ENCODE results near the gene SNU13.
"Not testable (repeated sequence)": the region's sequence is repeated elsewhere in the genome, so short reads cannot be mapped to it uniquely, and the experiment has no call there.

SNU13 gene

DNA sequence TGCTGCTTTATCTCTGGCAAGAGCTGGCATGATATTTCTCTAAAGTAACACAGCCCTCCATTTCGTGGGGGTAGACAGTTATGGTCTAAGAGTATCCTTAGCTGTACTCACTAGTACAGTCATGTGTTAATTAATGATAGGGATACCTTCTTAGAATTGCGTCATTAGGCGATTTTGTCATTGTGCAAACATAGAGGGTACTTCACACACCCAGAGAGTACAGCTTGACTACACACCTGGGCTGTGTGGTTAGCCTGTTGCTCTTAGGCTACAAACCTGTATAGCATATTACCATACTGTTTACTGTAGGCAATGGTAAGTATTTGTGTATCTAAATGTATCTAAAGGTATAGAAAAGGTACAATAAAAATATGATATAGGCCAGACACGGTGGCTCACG, 50.5 kb downstream of the SNU13 start:
- no peak for DNase-seq

DNA sequence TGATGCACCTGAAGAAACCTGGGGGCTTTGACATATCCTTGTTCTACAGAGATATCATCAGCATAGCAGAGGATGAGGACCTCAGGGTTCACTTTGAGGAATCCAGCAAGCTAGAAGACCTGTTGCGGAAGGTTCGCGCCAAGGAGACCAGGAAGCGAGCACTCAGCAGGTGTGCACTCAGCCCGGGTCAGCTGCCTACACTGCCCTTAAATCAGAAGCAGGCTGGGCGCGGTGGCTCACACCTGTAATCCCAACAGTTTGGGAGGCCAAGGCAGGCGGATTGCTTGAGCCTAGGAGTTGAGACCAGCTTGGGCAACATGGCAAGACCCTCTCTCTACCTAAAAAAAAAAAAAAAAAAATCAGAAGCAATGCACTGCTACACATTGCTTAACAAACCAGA, 51.0 kb downstream of the SNU13 start:
- not testable (repeated sequence) for DNase-seq

DNA sequence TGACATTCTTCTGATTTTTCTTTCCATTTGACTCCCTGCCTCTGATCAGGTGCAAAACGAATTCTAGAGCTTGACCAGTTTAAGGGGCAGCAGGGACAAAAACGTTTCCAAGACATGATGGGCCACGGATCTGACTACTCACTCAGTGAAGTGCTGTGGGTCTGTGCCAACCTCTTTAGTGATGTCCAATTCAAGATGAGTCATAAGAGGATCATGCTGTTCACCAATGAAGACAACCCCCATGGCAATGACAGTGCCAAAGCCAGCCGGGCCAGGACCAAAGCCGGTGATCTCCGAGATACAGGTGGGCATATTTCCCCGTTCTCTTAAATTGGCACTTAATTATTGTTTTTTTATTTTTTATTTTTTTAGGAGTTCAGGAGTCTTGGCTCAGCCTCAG, 52.2 kb downstream of the SNU13 start:
- DNase-seq: no peak

DNA sequence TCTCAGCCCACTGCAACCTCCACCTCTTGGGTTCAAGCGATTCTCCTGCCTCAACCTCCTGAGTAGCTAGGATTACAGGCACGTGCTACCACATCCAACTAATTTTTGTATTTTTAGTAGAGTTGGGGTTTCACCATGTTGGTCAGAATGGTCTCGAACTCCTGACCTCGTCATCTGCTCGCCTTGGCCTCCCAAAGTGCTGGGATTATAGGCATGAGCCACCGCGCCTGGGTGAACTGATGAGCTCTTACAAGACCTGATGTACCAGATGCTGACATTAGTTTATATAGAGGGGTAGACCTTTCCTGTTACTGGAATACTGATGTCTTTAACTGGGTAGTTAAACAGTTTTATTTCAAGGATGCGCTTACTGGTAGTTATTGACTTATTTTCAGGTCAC, 54.1 kb downstream of the SNU13 start:
- DNase-seq: not testable (repeated sequence)

DNA sequence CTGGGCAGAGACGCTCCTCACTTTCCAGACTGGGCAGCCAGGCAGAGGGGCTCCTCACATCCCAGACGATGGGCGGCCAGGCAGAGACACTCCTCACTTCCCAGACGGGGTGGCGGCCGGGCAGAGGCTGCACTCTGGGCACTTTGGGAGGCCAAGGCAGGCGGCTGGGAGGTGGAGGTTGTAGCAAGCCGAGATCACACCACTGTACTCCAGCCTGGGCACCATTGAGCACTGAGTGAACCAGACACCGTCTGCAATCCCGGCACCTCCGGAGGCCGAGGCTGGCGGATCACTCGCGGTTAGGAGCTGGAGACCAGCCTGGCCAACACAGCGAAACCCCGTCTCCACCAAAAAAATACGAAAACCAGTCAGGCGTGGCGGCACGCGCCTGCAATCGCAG, 57.1 kb downstream of the SNU13 start:
- DNase-seq: not testable (repeated sequence)

DNA sequence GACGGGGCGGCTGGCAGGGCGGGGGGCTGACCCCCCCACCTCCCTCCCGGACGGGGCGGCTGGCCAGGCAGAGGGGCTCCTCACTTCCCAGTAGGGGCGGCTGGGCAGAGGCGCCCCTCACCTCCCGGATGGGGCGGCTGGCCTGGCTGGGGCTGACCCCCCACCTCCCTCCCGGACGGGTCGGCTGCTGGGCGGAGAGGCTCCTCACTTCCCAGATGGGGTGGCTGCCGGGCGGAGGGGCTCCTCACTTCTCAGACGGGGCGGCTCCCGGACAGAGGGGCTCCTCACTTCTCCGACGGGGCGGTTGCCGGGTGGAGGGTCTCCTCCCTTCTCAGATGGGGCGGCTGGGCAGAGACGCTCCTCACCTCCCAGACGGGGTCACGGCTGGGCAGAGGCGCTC, 57.6 kb downstream of the SNU13 start:
- not testable (repeated sequence) for DNase-seq

DNA sequence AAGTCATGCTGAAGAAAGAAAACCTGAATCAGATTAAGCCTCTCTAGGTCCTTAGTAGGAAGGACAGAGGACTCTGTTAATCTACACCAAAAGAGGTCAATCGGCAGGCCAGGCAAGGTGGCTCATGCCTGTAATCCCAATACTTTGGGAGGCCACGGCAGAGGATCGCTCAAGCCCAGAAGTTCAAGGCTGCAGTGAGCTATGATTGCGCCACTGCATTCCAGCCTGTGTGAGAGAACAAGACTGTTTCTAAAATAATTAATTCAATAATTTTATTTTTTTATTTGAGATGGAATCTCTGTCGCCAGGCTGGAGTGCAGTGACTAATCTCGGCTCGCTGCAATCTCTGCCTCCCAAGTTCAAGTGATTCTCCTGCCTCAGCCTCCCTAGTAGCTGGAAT, 63.1 kb downstream of the SNU13 start:
- DNase-seq: no peak
